ENCODE results near the gene PSMD1.
"Not testable (repeated sequence)": the region's sequence is repeated elsewhere in the genome, so short reads cannot be mapped to it uniquely, and the experiment has no call there.

Gene PSMD1

GRCh38 chr2:231169488-231169887 lies 112.8 kb downstream of the PSMD1 start:
- DNase-seq (ENCODE audit: low read depth, low spot score) = no peak
- no peak for TF ChIP-seq CTCF (IDR thresholded peaks at IDR 0.05; ENCODE audit: low read depth, low read length)
- in situ Hi-C loops (cut with HindIII; ENCODE audit: low sequenced_read_pairs) = no loop called here
- no peak overlapping the region for H3K4me3 ChIP-seq (ENCODE audit: low read depth, low read length)

GRCh38 chr2:231170055-231170454 lies 113.4 kb downstream of the PSMD1 start:
- in situ Hi-C loops (cut with HindIII; ENCODE audit: low sequenced_read_pairs) = no loop called here
- DNase-seq (ENCODE audit: low read depth, low spot score) = no peak
- H3K4me3 ChIP-seq (ENCODE audit: low read depth, low read length) = no peak overlapping the region
- no peak for TF ChIP-seq CTCF (IDR thresholded peaks at IDR 0.05; ENCODE audit: low read depth, low read length)

GRCh38 chr2:231172025-231172424 lies 115.4 kb downstream of the PSMD1 start:
- no peak for TF ChIP-seq CTCF (IDR thresholded peaks at IDR 0.05; ENCODE audit: low read depth, low read length)
- no peak overlapping the region for H3K4me3 ChIP-seq (ENCODE audit: low read depth, low read length)
- in situ Hi-C loops (cut with HindIII; ENCODE audit: low sequenced_read_pairs) = no loop called here
- DNase-seq (ENCODE audit: low read depth, low spot score) = no peak

- no peak for TF ChIP-seq CTCF (IDR thresholded peaks at IDR 0.05; ENCODE audit: low read depth, low read length)
- no peak for DNase-seq (ENCODE audit: low read depth, low spot score)
- H3K4me3 ChIP-seq (ENCODE audit: low read depth, low read length) = no peak overlapping the region
- in situ Hi-C loops (cut with HindIII; ENCODE audit: low sequenced_read_pairs) = no loop called here
Observed at GRCh38 chr2:231174211-231174651, 117.6 kb downstream of the PSMD1 start.

- TF ChIP-seq CTCF (IDR thresholded peaks at IDR 0.05; ENCODE audit: low read depth, low read length) = no peak
- in situ Hi-C loops (cut with HindIII; ENCODE audit: low sequenced_read_pairs) = no loop called here
- H3K4me3 ChIP-seq (ENCODE audit: low read depth, low read length) = no peak overlapping the region
- no peak for DNase-seq (ENCODE audit: low read depth, low spot score)
Observed at GRCh38 chr2:231176066-231176465, 119.4 kb downstream of the PSMD1 start.

- no peak for DNase-seq (ENCODE audit: low read depth, low spot score)
- no peak for TF ChIP-seq CTCF (IDR thresholded peaks at IDR 0.05; ENCODE audit: low read depth, low read length)
- in situ Hi-C loops (cut with HindIII; ENCODE audit: low sequenced_read_pairs) = no loop called here
- H3K4me3 ChIP-seq (ENCODE audit: low read depth, low read length) = no peak overlapping the region
Observed at GRCh38 chr2:231177156-231178025, 120.7 kb downstream of the PSMD1 start.

GRCh38 chr2:231178805-231179204 lies 122.1 kb downstream of the PSMD1 start:
- H3K4me3 ChIP-seq (ENCODE audit: low read depth, low read length); in situ Hi-C loops (cut with HindIII; ENCODE audit: low sequenced_read_pairs); DNase-seq (ENCODE audit: low read depth, low spot score): not testable (repeated sequence)

All from astrocyte of the spinal cord (primary cell).